Skeletal muscle tissue (tissue), 4 donors: ENCODE measurements around the gene NDRG2. TPM values are rescaled to one million over a fixed set of nuclear protein-coding genes. Genes with fewer than 3 reads are reported as not detected.
"Not testable (repeated sequence)": the region's sequence is repeated elsewhere in the genome, so short reads cannot be mapped to it uniquely, and the experiment has no call there.

Experiments used
- H3K27ac ChIP-seq: one replicate; pipeline ENCODE4 v1.7.0; 2013; ENCODE audit warnings: mild to moderate bottlenecking, low read depth, low read length, inconsistent platforms
- H3K27me3 ChIP-seq, 3 donors: one replicate each; pipeline ENCODE4 v1.7.0; 2013; ENCODE audit warnings: low read length in 3 of 3; ENCODE audit not compliant: control insufficient read depth in 3 of 3, insufficient read depth in 3 of 3
- H3K36me3 ChIP-seq, 3 donors: one replicate each; pipeline ENCODE4 v1.7.0; 2013; ENCODE audit warnings: low read length in 3 of 3; ENCODE audit not compliant: control insufficient read depth in 3 of 3, insufficient read depth in 3 of 3
- H3K4me1 ChIP-seq, 3 donors: one replicate each; pipeline ENCODE4 v1.7.0; 2013; ENCODE audit warnings: low read length in 3 of 3, mild to moderate bottlenecking in 3 of 3; ENCODE audit not compliant: control insufficient read depth in 3 of 3, insufficient read depth in 3 of 3
- H3K4me3 ChIP-seq, 3 donors: one replicate each; pipeline ENCODE4 v1.7.0; 2013; ENCODE audit warnings: low read length in 3 of 3
- H3K9ac ChIP-seq, 3 donors: one replicate each; pipeline ENCODE4 v1.7.0; 2013; ENCODE audit warnings: low read length in 3 of 3, mild to moderate bottlenecking in 3 of 3, moderate library complexity in 2 of 3, low read depth in 1 of 3
- H3K9me3 ChIP-seq, 3 donors: one replicate each; pipeline ENCODE4 v1.7.0; 2013; ENCODE audit warnings: low read length in 3 of 3; ENCODE audit not compliant: control insufficient read depth in 3 of 3
- total RNA-seq: library from RNA; depleted of rRNA; stranded (reverse); fragments of >200 nt; gene quantifications from one replicate; pipeline ENCODE4 v1.2.3, GENCODE V29; 2014
- donor health status: Osteomylitis.

The NDRG2 gene
- total RNA-seq, 1 donor from 2014 or later = 162 TPM

DNA sequence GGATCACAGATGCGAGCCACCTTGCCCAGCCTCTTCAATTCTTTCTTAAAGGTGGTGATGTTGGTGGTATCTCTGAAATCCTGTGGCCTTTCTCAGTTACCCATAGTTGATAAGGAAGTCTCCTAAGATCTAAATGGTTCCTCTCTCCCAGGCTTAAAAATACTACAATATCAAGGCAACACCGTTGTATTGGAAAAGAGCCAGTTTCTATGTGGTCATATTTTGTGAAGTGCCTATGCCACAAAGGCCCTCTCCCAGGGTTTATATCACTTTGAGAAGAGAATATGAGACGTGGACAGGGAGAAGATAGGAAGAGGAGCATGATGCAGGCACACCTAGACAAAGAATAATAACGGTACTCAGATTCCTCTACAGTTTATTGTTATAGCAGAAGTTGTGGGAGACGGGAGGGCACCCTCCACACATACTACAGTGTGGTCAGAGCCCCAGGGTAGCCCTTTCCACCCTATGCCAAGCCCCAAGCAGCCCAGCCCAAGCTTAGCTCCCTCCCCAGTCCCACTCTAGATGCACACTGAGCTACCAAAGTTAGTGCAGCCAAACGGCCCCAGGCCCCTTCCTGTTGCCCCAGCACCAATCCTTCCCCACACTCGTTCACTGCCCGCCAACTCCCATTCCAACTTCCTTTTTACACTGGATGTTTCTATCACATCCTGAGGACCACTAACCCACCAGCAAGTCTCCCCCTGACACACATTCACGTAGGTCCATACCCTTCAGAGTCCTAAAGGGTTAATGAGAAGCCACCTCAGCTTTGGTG, 8.3 kb downstream of the NDRG2 start:
- Histone ChIP-seq H3K36me3 (peaks cover 48 to 49% (median 49%) of the 10 kb centered on the region in 3 donors), H3K9ac (peak overlapping the region in 1 of 3 donors; percentile 27), H3K4me1 (peaks cover 60 to 71% (median 61%) of the 10 kb centered on the region in 3 donors), H3K27ac (no peak overlapping the region), H3K9me3 (no peaks in the 10 kb centered on the region), H3K4me3 (no peak overlapping the region), H3K27me3 (no peaks in the 10 kb centered on the region)

DNA sequence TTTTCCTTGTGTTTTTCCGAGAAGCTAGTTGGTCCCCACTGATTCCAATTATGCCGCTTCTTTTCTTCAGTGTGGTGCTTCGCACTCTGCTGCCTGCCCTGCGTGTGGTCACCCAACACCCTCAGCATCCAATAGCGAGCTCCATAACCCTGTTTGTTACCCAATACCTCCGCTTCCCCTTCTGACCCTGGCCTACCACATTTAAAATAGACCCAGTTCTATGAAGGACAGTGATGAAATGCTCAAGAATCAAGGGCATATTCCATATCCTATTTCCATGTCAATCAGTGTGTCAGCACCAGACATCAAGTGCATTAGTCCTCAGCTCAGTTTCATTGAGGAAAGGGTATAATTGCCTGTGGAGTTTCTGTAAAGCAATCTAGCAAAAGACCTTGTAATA, 9.5 kb downstream of the NDRG2 start:
- H3K9me3 ChIP-seq = no peaks in the 10 kb centered on the region
- peaks cover 48 to 58% (median 48%) of the 10 kb centered on the region in 3 donors for H3K4me1 ChIP-seq
- H3K27ac ChIP-seq = peak overlapping the region; percentile 43
- peak overlapping the region in 1 of 3 donors; percentile 18 for H3K9ac ChIP-seq
- peaks cover 36% of the 10 kb centered on the region in 3 donors for H3K36me3 ChIP-seq
- peak overlapping the region in 2 of 3 donors; percentile 0 to 30 for H3K4me3 ChIP-seq
- no peaks in the 10 kb centered on the region for H3K27me3 ChIP-seq

- Histone ChIP-seq H3K9me3 (no peaks in the 10 kb centered on the region), H3K4me1 (peaks cover 45 to 53% (median 46%) of the 10 kb centered on the region in 3 donors), H3K27me3 (no peaks in the 10 kb centered on the region), H3K4me3 (peak overlapping the region in 2 of 3 donors; percentile 0 to 30), H3K36me3 (peaks cover 32 to 34% (median 33%) of the 10 kb centered on the region in 3 donors), H3K27ac (peak overlapping the region; percentile 43), H3K9ac (peak overlapping the region in 1 of 3 donors; percentile 18)
Measured at GRCh38 chr14:21014761-21015190, 10.1 kb downstream of the NDRG2 start.

GRCh38 chr14:21011136-21011535, 13.7 kb downstream of the NDRG2 start:
- no peaks in the 10 kb centered on the region for H3K36me3 ChIP-seq
- H3K27me3 ChIP-seq = no peaks in the 10 kb centered on the region
- H3K27ac ChIP-seq = no peak overlapping the region
- peaks cover 13 to 17% (median 14%) of the 10 kb centered on the region in 3 donors for H3K4me1 ChIP-seq
- H3K4me3 ChIP-seq = no peak overlapping the region
- H3K9ac ChIP-seq = peak overlapping the region in 1 of 3 donors; percentile 8
- H3K9me3 ChIP-seq = no peaks in the 10 kb centered on the region

DNA sequence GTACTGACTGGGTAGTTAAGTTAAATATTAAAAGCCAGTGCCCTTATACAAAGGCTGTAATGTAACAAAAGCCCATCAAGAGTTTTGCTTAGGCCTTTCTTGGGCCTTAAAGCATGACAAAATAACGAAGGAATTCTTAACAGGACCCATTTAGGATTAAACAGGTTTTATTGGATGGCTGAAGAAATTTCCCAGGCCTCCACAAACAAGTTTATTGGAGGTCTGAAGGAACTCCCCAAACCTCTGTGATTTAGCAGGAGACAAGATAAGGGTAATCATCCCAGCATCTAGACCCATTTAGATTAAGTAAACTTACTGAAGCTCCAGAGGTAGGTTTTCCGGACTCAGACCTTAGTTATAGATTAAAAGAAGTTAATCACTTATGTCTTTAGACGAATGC, 15.1 kb downstream of the NDRG2 start:
- H3K27me3 ChIP-seq, H3K9ac ChIP-seq, H3K4me3 ChIP-seq, H3K9me3 ChIP-seq, H3K27ac ChIP-seq, H3K36me3 ChIP-seq, H3K4me1 ChIP-seq: not testable (repeated sequence)

DNA sequence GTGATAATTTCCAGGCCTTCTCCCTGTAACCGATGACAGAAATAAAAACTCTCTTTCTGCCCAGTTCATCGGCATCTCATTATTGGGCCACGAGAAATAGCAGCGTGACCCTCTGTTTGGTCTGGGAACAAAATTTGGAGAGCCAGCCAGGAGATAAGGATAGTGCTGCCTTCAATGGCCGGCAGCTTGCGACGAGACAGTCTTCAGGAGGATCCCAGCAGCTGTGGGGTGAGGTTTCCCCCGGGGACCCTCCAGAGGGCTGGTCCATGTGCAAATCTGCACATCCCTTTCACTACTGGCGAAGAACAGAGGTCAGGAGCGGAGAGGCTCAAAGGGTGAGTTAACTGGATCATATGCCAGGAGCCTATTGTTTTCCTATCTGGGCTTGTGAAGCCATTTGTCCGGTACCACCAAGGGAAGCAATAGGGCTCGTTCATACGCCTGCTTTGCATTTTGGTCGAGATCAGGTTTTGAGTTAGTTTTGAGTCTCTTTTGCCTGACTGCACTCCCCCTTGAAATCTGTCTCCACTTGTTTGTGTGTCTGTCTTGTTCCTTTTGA, 21.0 kb downstream of the NDRG2 start:
- Histone ChIP-seq H3K36me3 (no peaks in the 10 kb centered on the region), H3K27me3 (no peaks in the 10 kb centered on the region), H3K9ac (no peak overlapping the region), H3K4me1 (no peaks in the 10 kb centered on the region), H3K4me3 (no peak overlapping the region), H3K27ac (no peak overlapping the region), H3K9me3 (no peaks in the 10 kb centered on the region)

- Histone ChIP-seq H3K4me3 (no peak overlapping the region), H3K9me3 (no peaks in the 10 kb centered on the region), H3K27ac (no peak overlapping the region)
Measured at GRCh38 chr14:21001218-21001617, 23.6 kb downstream of the NDRG2 start.

GRCh38 chr14:20999591-20999990, 25.3 kb downstream of the NDRG2 start:
- Histone ChIP-seq H3K27ac (no peak overlapping the region), H3K36me3 (peaks cover 21 to 30% (median 28%) of the 10 kb centered on the region in 3 donors), H3K4me1 (no peaks in the 10 kb centered on the region), H3K27me3 (no peaks in the 10 kb centered on the region), H3K9me3 (no peaks in the 10 kb centered on the region), H3K4me3 (no peak overlapping the region), H3K9ac (no peak overlapping the region)

More at GRCh38 chr14:21001218-21001617, 23.6 kb downstream of the NDRG2 start:
- peaks cover 5 to 14% (median 12%) of the 10 kb centered on the region in 3 donors for H3K36me3 ChIP-seq
- H3K27me3 ChIP-seq = no peaks in the 10 kb centered on the region
- H3K4me1 ChIP-seq = no peaks in the 10 kb centered on the region
- no peak overlapping the region for H3K9ac ChIP-seq

GRCh38 chr14:20998674-20999366, 26.0 kb downstream of the NDRG2 start, which contains the start of gene SLC39A2:
SLC39A2 (plus strand) TSS chr14:20999293; CDS start chr14:20999447, 154 bp downstream.
- no peak within 1 kb of the TSS for H3K9ac ChIP-seq
- H3K27ac ChIP-seq = no peak within 1 kb of the TSS
- no peaks in the 10 kb centered on the region for H3K9me3 ChIP-seq
- no peaks in the 10 kb centered on the region for H3K27me3 ChIP-seq
- H3K36me3 ChIP-seq = peaks cover 28 to 38% (median 36%) of the 10 kb centered on the region in 3 donors
- H3K4me1 ChIP-seq = no peaks in the 10 kb centered on the region
- no peak within 1 kb of the TSS for H3K4me3 ChIP-seq
